ENCODE results near the gene GPRIN3.

The GPRIN3 gene

GRCh38 chr4:89196745-89197144 lies 110.9 kb downstream of the GPRIN3 start:
- no peak for TF ChIP-seq CTCF (IDR thresholded peaks at IDR 0.05)
- H3K27ac ChIP-seq, result no peak overlapping the region
- H3K27me3 ChIP-seq, result no peaks in the 10 kb centered on the region

GRCh38 chr4:89196056-89196674 lies 111.4 kb downstream of the GPRIN3 start:
- no peaks in the 10 kb centered on the region for H3K9me3 ChIP-seq
- no peaks in the 10 kb centered on the region for H3K27me3 ChIP-seq
- no peaks in the 10 kb centered on the region for H3K4me1 ChIP-seq
- no peak overlapping the region for H3K27ac ChIP-seq
- no peak overlapping the region for H3K4me3 ChIP-seq
- no peak for DNase-seq
- intact Hi-C loops (cut with DNase I; ENCODE audit: low total_unique reads), result no loop called here
- no peak for TF ChIP-seq CTCF (IDR thresholded peaks at IDR 0.05)
- no peaks in the 10 kb centered on the region for H3K36me3 ChIP-seq

More at GRCh38 chr4:89196745-89197144, 110.9 kb downstream of the GPRIN3 start:
- Histone ChIP-seq H3K4me1 (no peaks in the 10 kb centered on the region), H3K9me3 (no peaks in the 10 kb centered on the region), H3K4me3 (no peak overlapping the region), H3K36me3 (no peaks in the 10 kb centered on the region)
- no peak for DNase-seq
- intact Hi-C loops (cut with DNase I; ENCODE audit: low total_unique reads), result no loop called here

- Histone ChIP-seq H3K27ac (no peak overlapping the region), H3K4me3 (no peak overlapping the region), H3K9me3 (no peaks in the 10 kb centered on the region), H3K27me3 (no peaks in the 10 kb centered on the region), H3K36me3 (no peaks in the 10 kb centered on the region), H3K4me1 (no peaks in the 10 kb centered on the region)
- intact Hi-C loops (cut with DNase I; ENCODE audit: low total_unique reads), result no loop called here
- TF ChIP-seq CTCF (IDR thresholded peaks at IDR 0.05), result no peak
- no peak for DNase-seq
Observed at GRCh38 chr4:89193843-89194242, 113.8 kb downstream of the GPRIN3 start.
